ES-I3 (cell line): ENCODE measurements around the gene LCE7A.

Source experiments
- H3K36me3 ChIP-seq: 2 replicates; pipeline ENCODE4 v1.6.1; 2013; ENCODE audit warnings: mild to moderate bottlenecking, low read length, control low read depth, moderate library complexity; ENCODE audit not compliant: insufficient read depth
- H3K4me1 ChIP-seq: 2 replicates; pipeline ENCODE4 v1.6.1; 2013; ENCODE audit warnings: mild to moderate bottlenecking, control low read depth, low read length; ENCODE audit not compliant: insufficient read depth
- H3K9ac ChIP-seq: 2 replicates; pipeline ENCODE4 v1.6.1; 2013; ENCODE audit warnings: low read depth, mild to moderate bottlenecking, low read length, moderate library complexity
- H3K9me3 ChIP-seq: 2 replicates; pipeline ENCODE4 v1.6.1; 2013; ENCODE audit warnings: mild to moderate bottlenecking, low read length, moderate library complexity; ENCODE audit not compliant: control insufficient read depth, insufficient read depth

The LCE7A gene

DNA sequence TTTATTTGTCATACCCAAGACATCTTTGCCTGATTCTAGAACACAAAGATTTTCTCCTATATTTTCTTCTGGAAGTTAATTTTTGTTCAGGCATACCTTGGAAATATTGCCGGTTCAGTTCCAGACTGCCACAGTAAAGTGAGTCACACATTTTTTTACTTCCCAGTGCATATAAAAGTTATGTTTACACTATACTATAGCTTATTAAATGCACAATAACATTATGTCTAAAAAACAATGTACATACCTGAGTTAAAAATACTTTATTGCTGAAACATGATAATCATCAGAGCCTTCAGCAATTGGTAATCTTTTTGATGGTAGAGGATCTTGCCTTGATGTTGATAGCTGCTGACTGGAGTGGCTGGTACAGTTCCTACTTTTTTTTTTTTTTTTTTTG lies 28.3 kb downstream of the LCE7A start:
- H3K36me3 ChIP-seq, result no peaks in the 10 kb centered on the region
- H3K9me3 ChIP-seq, result no peaks in the 10 kb centered on the region
- no peak overlapping the region for H3K9ac ChIP-seq
- H3K4me1 ChIP-seq, result no peaks in the 10 kb centered on the region

DNA sequence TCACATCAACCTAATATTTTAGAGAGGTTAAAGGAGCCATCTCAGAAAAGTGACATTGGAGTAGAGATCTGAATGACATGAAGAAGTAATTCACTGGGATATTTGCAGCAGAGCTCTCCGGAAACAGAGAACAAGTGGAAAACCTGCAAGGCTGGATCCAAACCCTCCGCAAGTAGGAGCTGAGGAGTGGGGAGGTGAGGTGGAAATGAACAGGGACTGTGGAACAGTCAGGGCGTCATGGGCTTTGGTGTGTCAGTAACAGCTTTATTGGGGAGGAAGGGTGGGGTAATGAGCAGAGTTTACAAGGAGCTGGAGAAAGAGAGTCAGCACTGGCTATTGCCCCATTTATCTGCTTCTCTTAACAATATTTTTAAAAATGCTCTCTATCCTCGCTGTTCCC lies 39.2 kb downstream of the LCE7A start:
- Histone ChIP-seq H3K9me3 (no peaks in the 10 kb centered on the region), H3K9ac (no peak overlapping the region), H3K4me1 (no peaks in the 10 kb centered on the region), H3K36me3 (no peaks in the 10 kb centered on the region)

DNA sequence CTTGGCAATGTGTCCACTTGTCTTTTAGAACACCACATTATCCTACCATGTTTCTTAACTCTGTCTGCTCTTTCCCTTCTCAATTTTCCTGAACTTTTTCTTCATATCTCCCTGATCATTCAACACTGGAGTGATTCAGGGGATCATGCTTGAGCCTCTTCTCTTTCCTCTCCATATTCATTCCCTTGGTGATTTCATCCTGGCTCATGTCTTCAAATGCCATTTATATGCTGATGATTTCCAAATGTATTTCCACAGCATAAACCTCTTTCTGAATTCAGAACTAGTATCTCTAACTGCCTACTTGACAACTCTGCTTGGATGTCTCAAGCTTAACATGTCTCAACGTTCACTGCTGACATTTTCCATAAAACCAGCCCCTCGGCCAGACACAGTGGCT lies 40.1 kb downstream of the LCE7A start:
- Histone ChIP-seq H3K36me3 (no peaks in the 10 kb centered on the region), H3K9ac (no peak overlapping the region), H3K4me1 (no peaks in the 10 kb centered on the region), H3K9me3 (no peaks in the 10 kb centered on the region)

DNA sequence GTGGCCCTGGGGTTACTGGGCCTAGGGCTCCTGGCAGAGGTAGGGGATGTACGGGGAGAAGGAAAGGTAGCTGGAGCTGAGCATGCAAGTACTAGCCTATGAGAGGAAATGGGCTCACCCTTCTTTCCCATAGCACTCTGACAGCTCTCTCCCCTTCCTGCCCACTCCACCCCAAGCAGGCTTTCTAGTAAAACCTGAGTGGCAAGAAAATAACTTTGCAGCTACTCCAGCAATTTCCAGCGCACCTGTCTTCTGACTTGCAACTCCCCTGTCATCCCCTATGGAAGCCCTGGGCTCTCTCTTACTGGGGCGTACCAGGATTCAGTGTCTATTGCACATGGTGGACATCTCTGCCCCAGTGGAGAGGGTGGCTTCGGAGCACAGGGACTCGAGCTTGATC lies 41.8 kb downstream of the LCE7A start:
- Histone ChIP-seq H3K4me1 (no peaks in the 10 kb centered on the region), H3K9ac (no peak overlapping the region), H3K36me3 (no peaks in the 10 kb centered on the region), H3K9me3 (no peaks in the 10 kb centered on the region)

DNA sequence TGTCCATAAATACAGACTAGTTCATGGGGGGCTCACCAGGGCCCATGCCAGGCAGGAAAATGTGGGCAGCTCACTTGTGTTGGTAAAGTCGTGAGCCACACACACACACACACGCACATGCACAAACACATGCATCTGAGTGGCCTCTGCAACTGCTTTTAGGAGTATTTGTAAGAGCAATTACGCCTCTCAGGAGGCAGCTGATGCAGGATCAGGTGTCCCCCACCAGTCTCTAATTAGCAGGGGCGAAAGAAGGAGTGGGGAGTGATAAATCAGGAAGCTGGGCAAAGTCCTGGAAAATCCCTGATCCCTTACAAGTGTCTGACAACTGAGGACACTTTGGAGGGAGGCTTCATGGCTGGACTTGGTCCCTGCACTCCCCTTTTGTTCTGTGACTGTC lies 42.8 kb downstream of the LCE7A start:
- H3K4me1 ChIP-seq, result no peaks in the 10 kb centered on the region
- H3K9me3 ChIP-seq, result no peaks in the 10 kb centered on the region
- H3K36me3 ChIP-seq, result no peaks in the 10 kb centered on the region
- no peak overlapping the region for H3K9ac ChIP-seq

DNA sequence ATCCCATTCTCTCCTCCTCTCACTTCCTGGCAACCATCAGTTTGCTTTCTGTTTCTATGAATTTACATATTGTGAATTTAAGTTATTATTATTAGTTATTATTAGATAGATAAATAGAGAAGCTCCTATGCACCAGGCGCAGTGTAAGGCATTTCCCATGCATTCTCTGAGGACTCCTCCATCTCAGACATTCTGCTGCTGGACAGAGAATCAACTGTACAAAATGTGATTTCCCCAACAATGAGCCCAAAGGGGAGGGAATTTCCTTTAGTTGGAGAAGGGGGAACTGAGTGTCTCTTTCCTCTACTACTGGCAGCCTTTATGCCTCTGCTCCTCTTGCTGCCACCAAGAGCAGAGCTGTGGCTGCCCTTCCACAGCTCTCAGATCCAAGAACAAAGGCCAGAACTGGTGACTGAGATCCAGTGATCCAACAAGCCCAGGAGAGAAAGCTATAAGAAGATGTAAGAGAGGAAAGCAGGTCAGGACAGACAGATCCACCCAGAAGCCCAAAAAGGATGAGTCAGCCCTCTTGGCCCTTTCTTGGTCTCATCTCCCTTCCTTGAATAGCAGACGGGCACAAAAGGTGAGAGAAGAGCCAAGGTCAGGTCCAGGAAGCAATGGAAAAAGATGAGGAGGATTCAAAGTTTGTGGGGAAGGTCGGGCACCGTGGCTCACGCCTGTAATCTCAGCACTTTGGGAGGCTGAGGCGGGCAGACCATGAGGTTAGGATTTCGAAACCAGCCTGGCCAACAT lies 45.1 kb downstream of the LCE7A start:
- Histone ChIP-seq H3K4me1 (no peaks in the 10 kb centered on the region), H3K36me3 (no peaks in the 10 kb centered on the region), H3K9ac (no peak overlapping the region), H3K9me3 (no peaks in the 10 kb centered on the region)

DNA sequence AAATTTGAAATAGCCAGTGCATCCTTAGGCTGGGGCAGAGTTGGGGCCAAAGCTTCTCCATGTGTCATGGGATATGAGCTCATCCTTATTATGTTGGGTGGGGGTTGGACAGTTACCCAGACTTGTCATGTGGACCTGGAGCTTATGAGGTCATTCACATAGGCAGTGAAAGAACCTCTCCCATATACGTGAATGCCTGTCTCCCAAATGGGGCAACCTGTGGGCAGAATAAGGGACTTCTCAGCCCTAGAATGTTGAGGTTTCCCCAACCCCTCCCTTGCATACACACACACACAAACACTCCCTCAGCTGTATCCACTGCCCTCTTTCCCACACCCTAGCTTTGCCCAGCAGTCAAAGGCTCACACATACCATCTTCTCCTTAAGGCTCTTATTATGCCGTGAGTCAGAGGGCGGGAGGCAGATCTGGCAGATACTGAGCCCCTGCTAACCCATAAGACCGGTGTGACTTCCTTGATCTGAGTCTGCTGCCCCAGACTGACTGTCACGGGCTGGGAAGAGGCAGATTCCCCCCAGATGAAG lies 46.3 kb downstream of the LCE7A start:
- Histone ChIP-seq H3K36me3 (no peaks in the 10 kb centered on the region), H3K9ac (no peak overlapping the region), H3K9me3 (no peaks in the 10 kb centered on the region), H3K4me1 (no peaks in the 10 kb centered on the region)

DNA sequence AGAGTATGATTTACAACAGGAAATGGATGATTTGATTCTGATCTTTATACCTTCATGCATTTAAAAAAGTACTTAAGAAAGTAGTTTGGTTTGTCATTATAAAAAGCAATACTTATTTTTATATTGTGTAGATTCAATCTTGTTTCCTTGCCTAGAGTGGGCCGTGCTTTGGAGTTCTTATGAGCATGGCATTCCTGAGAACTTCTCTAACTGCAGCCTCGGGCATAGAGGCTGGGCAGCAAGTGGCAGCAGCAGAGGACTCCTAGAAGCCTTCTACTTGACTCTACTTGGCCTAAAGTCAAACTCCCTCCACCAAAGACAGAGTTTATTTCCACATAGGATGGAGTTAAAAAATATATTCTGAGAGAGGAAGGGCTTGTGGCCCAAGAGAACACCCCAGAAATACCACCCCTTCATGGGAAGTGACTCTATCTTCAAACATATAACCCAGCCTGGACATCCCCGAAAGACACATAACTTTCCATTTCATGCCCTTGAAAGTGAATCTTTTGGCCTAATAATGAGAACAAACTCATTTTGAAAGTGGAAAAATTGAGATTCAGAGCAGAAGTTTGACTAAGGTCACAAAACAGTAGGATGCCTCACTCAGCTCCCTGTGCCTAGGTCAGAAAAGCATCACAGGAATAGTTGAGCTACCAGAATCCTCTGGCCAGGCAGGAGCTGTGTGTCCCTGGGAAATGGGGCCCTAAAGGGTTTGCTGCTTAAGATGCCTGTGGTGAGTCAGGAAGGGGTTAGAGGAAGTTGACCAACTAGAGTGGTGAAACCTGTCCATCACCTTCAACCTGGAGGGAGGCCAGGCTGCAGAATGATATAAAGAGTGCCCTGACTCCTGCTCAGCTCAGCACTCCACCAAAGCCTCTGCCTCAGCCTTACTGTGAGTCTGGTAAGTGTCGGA lies 48.1 kb downstream of the LCE7A start, which contains the start of gene IVL:
IVL (plus strand) TSS at position 861 of the 916 bp plus-strand sequence. CDS start 1,252 bp downstream, outside the sequence.
- H3K9ac ChIP-seq, result no peak within 1 kb of the TSS
- H3K36me3 ChIP-seq, result no peaks in the 10 kb centered on the region
- H3K4me1 ChIP-seq, result no peaks in the 10 kb centered on the region
- H3K9me3 ChIP-seq, result no peaks in the 10 kb centered on the region

DNA sequence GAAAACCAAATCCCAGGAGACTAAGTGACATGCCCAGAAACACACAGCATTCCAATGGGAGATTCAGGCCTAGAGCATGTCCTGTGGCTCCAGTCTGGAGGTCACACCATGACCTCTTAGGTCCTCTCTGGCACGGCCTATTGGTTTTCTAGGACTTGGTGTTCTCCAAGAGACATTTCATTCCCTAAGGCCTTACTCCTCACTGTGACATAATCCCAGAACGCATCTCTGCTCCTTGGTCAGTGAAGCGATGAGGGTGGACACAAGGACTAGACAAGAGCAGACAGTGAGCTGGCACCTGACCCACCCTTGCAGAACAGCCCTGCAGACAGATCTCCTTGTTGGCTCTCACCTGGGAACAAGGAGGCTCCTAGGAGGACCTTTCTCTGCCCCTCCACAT lies 49.4 kb downstream of the LCE7A start:
- H3K4me1 ChIP-seq, result no peaks in the 10 kb centered on the region
- no peak overlapping the region for H3K9ac ChIP-seq
- H3K9me3 ChIP-seq, result no peaks in the 10 kb centered on the region
- no peaks in the 10 kb centered on the region for H3K36me3 ChIP-seq
